ENCODE data around the gene CXCL12. TPM values are rescaled to one million over a fixed set of nuclear protein-coding genes. Genes with fewer than 3 reads are reported as not detected.

The CXCL12 gene
- total RNA-seq, 1 donor from 2014 or later: 137 TPM

DNA sequence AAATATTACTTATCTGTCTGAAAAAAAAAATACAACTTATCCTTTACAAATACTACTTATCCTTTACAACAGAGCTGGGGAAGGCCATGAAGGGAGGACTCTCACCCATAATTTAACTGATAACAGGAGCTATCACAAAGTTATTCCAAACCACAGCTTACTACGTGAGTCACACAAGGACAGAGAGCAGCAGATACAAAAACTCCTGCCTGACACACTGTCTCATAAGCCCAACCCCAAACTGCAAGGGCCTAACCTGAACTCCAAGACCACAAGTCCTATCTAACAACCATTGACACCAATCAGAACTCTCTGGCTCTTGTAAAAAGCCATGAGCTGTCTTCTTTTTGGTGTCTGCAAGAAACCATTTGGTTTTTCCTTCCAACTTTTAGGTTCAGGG, 28.5 kb upstream of the CXCL12 start:
- Mint-ChIP-seq H3K9me3 (peaks cover 7% of the 10 kb centered on the region), H3K27ac (no peak overlapping the region), H3K4me3 (no peak overlapping the region), H3K27me3 (no peaks in the 10 kb centered on the region), H3K36me3 (peaks cover 5% of the 10 kb centered on the region), H3K4me1 (ENCODE audit: unreplicated experiment) (no peaks in the 10 kb centered on the region)
- TF ChIP-seq, protein P1, sequence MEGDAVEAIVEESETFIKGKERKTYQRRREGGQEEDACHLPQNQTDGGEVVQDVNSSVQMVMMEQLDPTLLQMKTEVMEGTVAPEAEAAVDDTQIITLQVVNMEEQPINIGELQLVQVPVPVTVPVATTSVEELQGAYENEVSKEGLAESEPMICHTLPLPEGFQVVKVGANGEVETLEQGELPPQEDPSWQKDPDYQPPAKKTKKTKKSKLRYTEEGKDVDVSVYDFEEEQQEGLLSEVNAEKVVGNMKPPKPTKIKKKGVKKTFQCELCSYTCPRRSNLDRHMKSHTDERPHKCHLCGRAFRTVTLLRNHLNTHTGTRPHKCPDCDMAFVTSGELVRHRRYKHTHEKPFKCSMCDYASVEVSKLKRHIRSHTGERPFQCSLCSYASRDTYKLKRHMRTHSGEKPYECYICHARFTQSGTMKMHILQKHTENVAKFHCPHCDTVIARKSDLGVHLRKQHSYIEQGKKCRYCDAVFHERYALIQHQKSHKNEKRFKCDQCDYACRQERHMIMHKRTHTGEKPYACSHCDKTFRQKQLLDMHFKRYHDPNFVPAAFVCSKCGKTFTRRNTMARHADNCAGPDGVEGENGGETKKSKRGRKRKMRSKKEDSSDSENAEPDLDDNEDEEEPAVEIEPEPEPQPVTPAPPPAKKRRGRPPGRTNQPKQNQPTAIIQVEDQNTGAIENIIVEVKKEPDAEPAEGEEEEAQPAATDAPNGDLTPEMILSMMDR (conservative IDR thresholded peaks at IDR 0.05): no peak
- DNase-seq (ENCODE audit: extremely low spot score, unreplicated experiment): no peak

- no peaks in the 10 kb centered on the region for H3K27me3 Mint-ChIP-seq
- H3K9me3 Mint-ChIP-seq: peaks cover 7% of the 10 kb centered on the region
- no peak overlapping the region for H3K27ac Mint-ChIP-seq
- TF ChIP-seq, protein P1 (conservative IDR thresholded peaks at IDR 0.05): no peak
- peaks cover 5% of the 10 kb centered on the region for H3K36me3 Mint-ChIP-seq
- no peak for DNase-seq (ENCODE audit: extremely low spot score, unreplicated experiment)
- H3K4me1 Mint-ChIP-seq (ENCODE audit: unreplicated experiment): no peaks in the 10 kb centered on the region
- no peak overlapping the region for H3K4me3 Mint-ChIP-seq
Measured at GRCh38 chr10:44411251-44411650, 26.4 kb upstream of the CXCL12 start.

GRCh38 chr10:44404741-44405437, 20.0 kb upstream of the CXCL12 start:
- Mint-ChIP-seq H3K9me3 (no peaks in the 10 kb centered on the region), H3K4me1 (ENCODE audit: unreplicated experiment) (peaks cover 10% of the 10 kb centered on the region), H3K4me3 (no peak overlapping the region), H3K27me3 (peaks cover 7% of the 10 kb centered on the region), H3K36me3 (no peaks in the 10 kb centered on the region), H3K27ac (no peak overlapping the region)
- no peak for DNase-seq (ENCODE audit: extremely low spot score, unreplicated experiment)
- TF ChIP-seq, protein P1 (conservative IDR thresholded peaks at IDR 0.05): no peak

GRCh38 chr10:44402465-44403195, 17.7 kb upstream of the CXCL12 start:
- no peak overlapping the region for H3K4me3 Mint-ChIP-seq
- H3K36me3 Mint-ChIP-seq: no peaks in the 10 kb centered on the region
- DNase-seq (ENCODE audit: extremely low spot score, unreplicated experiment): no peak
- peaks cover 19% of the 10 kb centered on the region for H3K27me3 Mint-ChIP-seq
- H3K27ac Mint-ChIP-seq: no peak overlapping the region
- H3K9me3 Mint-ChIP-seq: no peaks in the 10 kb centered on the region
- peaks cover 28% of the 10 kb centered on the region for H3K4me1 Mint-ChIP-seq (ENCODE audit: unreplicated experiment)
- TF ChIP-seq, protein P1 (conservative IDR thresholded peaks at IDR 0.05): no peak

DNA sequence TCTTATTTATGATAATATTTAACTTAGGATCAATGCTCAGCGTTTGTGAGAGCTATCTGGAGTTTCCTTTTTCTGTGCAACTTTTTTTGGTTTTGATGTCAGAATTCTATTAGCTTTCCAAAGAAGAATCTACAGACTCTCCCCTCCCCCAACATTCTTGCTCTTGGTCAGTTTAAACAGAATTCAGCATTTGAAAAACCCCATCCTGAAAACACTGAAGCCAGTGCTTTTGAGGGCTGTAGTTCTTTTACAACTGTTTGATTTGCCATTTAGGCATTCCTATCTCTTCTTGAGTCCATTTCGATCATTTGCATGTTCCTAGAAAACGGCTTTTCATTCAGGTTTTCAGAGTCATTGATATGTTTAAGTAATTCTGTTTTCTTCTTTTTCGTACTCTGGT, 15.6 kb upstream of the CXCL12 start:
- TF ChIP-seq, protein P1 (conservative IDR thresholded peaks at IDR 0.05): no peak
- Mint-ChIP-seq H3K4me3 (no peak overlapping the region), H3K4me1 (ENCODE audit: unreplicated experiment) (peaks cover 35% of the 10 kb centered on the region), H3K36me3 (no peaks in the 10 kb centered on the region), H3K27ac (no peak overlapping the region), H3K27me3 (peaks cover 29% of the 10 kb centered on the region), H3K9me3 (no peaks in the 10 kb centered on the region)
- no peak for DNase-seq (ENCODE audit: extremely low spot score, unreplicated experiment)
